ENCODE measurements around the gene GZF1.
"Not testable (repeated sequence)": the region's sequence is repeated elsewhere in the genome, so short reads cannot be mapped to it uniquely, and the experiment has no call there.

The GZF1 gene

DNA sequence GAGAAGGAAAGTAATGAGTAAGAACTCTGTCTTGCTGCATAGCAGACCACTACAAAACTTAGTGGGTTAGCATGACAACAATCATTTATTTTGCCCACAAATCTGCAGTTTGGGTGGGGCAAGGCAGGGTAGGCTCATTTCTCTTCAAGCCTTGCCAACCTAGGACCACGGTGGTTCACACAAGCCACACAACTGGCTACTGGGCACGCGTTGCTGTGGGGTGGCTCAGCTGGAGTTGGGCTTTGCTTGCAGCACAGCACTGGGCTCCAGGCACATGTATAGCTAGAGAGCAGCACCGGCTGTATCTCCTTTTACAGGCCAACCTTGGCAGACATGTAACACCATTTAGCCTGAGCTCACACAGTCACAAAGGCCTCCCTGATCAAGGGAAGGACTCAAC is 16.0 kb upstream of the GZF1 start:
- DNase-seq (ENCODE audit: low read depth, low spot score): no peak

DNA sequence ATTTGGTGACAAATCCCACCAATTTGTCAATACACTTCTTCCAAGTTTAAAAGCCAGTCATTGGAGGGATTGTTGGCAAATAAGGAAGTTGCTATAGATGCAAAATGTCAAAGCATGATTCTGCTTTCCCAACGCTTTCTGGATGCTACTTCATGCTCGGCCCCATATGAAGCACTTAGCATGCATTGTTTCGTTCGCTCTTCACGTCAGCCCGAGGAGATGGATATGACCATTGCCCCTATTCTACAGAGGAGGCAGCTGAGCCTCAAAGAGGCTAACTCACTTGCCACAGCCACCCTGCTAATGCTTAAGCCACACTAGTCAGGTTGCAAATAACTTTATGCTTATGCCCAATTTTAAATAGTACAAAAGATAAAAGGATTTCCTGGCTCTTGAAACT is 14.2 kb upstream of the GZF1 start:
- DNase-seq (ENCODE audit: low read depth, low spot score): no peak

GRCh38 chr20:23348510-23348909 is 13.5 kb upstream of the GZF1 start:
- DNase-seq (ENCODE audit: low read depth, low spot score): not testable (repeated sequence)

GRCh38 chr20:23349338-23350195 is 12.4 kb upstream of the GZF1 start:
- DNase-seq (ENCODE audit: low read depth, low spot score): no peak

GRCh38 chr20:23350196-23350903 is 11.6 kb upstream of the GZF1 start, which contains the start of gene NXT1:
NXT1 (plus strand) TSS chr20:23350791; CDS start chr20:23354042, 3,251 bp downstream.
- peak; percentile 96 for DNase-seq (ENCODE audit: low read depth, low spot score)

DNA sequence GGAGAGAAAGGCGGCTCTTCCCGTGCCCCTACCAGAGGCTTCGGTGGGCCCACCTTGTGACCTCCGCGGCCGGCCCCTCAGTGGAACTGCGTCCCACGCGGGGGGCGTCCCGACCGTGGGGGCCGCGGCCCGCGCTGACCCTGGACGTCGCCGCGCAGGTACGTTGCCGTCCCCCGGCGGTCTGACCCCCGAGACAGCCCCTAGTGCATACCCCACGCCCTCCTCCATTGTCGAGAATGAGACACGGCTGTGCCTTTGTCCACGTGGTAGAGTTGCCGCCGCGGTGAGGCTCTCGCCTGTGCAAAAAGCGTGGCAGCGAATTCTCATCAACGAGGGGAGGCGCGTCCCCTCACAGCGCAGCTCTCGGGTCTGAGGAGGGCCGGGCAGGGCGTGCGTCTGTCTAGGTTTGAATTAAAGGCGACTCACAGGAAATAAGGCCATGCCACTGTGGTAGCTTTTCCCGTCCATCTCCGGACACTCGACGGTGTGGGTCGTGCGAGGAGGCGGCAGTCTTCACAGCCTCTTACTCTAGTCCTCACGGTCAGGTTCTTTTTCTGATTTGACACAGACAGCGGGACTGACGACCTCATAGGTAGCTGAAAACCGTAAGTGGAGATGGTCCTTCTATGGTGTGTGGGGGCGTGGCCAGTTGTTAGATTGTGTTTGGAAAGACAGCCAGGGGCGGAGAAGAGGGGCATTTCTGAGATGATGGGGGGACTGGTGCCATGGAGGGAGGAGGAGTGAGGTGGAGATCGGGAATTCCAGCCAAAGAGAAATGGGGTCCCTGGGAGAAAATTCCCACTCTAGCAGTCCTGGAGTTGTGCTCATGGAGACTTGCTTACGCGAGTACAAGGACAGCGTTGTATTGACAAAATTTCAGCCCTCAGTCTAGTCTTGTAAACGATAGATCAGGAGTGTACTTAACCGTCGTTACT is 10.8 kb upstream of the GZF1 start:
- no peak for DNase-seq (ENCODE audit: low read depth, low spot score)

DNA sequence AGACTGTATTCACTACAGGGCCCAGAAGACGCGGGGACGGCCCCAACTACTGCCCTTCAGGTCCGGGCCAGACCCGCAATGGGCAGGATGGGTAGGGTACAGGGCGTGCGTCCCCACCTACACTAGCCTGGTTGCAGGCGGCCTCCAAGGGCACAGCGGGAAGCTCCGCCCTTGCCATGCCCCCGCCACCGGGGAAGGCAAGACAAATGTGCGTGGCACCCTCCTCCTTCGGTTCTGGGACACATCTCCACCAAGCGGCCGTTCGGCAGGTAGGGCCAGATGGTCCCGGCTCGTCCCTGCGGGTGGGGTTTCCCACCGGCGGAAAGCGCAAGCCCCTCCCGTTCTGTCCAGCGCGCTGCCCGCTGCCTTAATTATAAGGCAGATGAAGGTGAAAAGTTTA is 5.8 kb upstream of the GZF1 start:
- DNase-seq (ENCODE audit: low read depth, low spot score): no peak

DNA sequence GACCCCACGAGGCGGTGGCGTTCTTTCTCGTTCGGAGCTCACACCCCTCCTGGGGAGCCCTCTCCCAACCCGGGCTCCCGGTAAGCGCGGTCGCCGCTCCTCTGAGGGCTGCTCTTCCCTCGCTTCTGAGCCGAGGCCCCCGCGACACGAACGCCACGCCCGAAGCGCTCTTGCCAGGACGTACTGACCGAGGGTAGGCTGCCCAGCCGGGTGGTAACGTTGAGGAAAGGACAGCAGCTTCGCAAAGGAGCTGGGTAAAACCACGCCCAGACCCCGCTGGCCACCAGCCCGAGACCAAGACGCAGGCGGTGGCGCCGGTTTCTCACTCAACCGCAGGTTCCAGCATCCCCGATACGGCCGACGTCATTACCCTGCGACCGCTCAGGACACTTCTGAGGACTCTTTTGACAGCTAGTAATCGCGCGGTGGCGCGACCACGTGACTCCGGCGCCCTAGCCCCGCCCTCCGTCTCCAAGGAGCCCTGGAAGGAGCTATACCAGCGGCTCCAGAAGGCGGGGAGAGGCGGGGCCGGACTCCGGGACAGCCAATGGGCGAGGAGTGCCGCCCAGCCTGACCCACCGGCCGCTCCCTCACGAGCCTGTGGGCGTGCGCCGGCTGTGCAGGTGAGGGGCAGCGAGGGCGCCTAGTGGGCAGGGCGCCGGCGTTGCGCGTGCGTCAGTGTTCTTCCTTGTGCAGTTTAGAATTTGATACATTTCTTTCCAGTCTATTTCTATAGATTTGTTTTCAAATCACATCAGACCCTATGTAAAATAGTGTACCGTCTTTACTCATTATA is 4.0 kb upstream of the GZF1 start:
- DNase-seq (ENCODE audit: low read depth, low spot score): peak; percentile 99

DNA sequence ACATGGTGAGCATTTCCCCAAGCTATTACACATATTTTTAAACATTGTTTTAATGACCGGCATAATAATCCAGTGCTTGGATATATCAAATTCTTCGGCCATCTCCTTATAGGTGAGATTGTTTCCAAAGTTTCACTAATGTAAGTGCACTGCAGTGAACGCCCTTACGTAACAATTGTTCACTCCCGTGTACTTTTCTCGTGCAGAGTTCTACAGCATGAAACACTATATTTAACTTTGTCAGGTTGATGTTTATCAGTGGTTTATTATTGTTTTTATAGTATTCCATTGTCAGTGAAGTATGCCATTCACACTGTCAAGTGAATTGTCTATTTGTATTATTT is 3.4 kb upstream of the GZF1 start:
- DNase-seq (ENCODE audit: low read depth, low spot score): no peak

- DNase-seq (ENCODE audit: low read depth, low spot score): no peak
These were observed 2.9 kb upstream of the GZF1 start for GRCh38 chr20:23358923-23359593.

GRCh38 chr20:23360531-23360930 is 1.5 kb upstream of the GZF1 start:
- no peak for DNase-seq (ENCODE audit: low read depth, low spot score)

DNA sequence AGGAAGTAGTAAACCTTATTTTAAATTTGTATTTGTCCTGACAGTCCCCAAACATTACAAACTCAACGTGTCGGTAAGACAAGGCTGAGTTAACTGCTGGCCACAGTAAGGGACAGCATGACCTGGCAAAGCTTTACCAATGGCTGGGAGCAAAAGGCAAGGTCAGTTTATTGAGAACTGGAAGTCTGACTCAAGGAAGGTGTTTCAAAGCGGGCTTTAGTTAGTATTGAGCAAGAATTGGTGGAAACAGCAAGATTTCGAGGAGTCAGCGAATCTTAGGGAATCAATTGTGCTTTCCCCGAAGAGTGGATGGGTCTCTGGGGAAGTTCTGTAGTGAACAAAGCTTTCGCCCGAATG is 885 bp upstream of the GZF1 start:
- no peak for DNase-seq (ENCODE audit: low read depth, low spot score)

DNA sequence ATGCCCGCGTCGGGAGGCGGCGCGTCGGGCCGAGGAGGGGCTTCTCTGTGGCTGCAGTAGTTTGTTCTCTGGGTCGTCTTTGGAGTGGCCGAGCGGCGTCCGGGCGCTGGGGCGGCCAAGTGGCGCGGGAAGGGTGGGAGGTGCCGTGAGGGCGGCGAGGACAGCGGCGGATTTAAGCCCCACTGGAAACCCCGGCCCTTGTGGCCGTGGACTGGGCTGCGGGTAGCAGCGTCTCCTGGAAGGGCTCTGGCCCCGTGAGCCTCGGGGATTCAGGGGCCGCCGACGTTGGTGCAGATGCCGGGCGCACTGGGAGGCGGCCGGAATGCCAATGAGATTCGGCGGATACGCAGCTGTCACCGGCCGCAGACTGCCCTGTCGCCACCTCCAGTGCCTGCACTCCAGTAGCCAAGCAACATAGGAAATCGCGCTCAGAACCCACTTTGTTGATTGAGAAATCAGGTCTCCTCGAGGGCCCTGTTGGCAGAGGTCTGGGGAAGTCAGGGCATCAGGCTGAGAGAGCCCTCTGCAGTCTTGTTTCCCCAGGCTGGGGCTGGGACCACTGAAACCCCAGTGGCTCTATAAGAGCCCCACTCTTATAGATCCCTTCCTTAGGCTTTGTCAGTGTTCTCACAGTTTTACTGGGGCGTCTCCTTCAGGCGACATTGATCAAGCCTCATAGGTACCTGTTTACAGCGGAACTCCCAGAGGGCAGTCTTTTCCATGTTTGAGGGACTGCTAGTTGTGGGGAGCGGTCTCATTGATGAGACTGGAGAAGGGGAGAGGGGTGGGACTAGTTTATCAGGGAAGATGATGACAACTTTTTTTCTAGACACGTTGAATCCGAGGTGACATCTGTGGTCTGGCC is 642 bp downstream of the GZF1 start:
- no peak for DNase-seq (ENCODE audit: low read depth, low spot score)

DNA sequence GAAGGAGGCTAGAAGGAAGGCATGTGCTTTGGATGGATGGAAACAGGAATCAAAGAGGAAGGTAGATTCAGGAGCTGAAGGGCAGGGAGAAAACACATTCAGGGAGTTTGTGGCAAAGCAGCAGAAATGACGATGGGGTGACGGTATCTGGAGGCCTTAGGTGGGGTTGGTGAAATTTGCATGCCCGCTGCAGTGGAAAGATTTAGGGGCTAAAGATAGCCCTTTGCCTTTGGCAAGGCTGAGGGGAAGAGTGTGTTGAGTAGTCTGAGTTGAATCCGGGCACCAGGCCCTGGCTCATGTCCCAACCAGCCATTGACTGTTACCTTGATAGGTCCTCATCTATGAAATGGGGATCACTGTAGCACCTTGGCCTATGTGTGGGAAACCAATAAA is 1.3 kb downstream of the GZF1 start:
- no peak for DNase-seq (ENCODE audit: low read depth, low spot score)

GRCh38 chr20:23365390-23366165 is 3.6 kb downstream of the GZF1 start:
- DNase-seq (ENCODE audit: low read depth, low spot score): no peak

GRCh38 chr20:23366384-23366783 is 4.4 kb downstream of the GZF1 start:
- DNase-seq (ENCODE audit: low read depth, low spot score): no peak

- no peak for DNase-seq (ENCODE audit: low read depth, low spot score)
These were observed 5.8 kb downstream of the GZF1 start for GRCh38 chr20:23367770-23368169.

DNA sequence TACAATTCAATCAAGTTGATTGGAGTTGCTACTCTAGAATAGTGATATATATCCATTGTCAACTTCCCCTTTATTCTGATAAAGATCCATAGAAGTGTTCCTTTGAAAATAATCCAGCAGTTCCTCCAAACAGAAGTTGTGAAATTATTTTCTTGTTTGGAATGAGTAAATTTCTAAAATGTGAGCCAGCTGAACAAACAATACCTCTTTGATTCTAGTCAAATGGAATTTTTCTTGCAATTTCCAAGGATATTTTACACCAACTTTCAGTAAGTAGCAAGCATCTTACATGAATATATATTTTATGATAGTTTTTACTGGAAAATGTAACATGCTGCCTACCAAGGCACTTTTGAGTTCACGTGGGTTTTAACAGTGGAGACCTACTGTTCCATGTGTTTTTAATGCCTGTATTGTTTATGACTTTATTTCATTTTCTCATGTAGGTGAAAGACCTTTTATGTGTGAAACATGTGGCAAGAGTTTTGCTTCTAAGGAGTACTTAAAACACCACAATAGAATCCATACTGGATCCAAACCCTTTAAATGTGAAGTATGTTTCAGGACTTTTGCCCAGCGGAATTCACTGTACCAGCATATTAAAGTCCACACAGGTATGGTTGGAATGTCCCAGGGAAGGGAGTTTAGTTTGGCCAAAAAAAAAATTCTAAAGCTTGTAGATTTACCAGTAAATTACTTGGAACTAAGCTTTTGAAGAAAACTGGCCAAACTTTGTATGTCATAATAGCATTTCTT is 6.5 kb downstream of the GZF1 start:
- DNase-seq (ENCODE audit: low read depth, low spot score): no peak
